Measurements from ENCODE around the gene UBE3A. TPM values are rescaled to one million over a fixed set of nuclear protein-coding genes. Genes with fewer than 3 reads are reported as not detected.
A peak's percentile ranks its signal among the peaks of the same experiment; 100 is the strongest.

UBE3A gene
- polyA plus RNA-seq, 3 donors from 2014 or later: 79.3 to 133 (median 84.1) TPM

GRCh38 chr15:25378501-25378901 lies 60.3 kb downstream of the UBE3A start:
- no peak overlapping the region for H3K27ac Mint-ChIP-seq
- no peak overlapping the region for H3K4me3 Mint-ChIP-seq
- peaks cover 0 to under 1% (median 0%) of the 10 kb centered on the region in 6 donors for H3K9me3 Mint-ChIP-seq
- H3K4me1 Mint-ChIP-seq: peaks cover 16 to 78% of the 10 kb centered on the region in 2 donors
- no peaks in the 10 kb centered on the region for H3K27me3 Mint-ChIP-seq (ENCODE audit: low read depth in 3 of 3)
- no peak for DNase-seq
- H3K36me3 Mint-ChIP-seq: peaks cover 12 to 33% (median 22%) of the 10 kb centered on the region in 3 donors

GRCh38 chr15:25375557-25375956 lies 63.3 kb downstream of the UBE3A start:
- H3K4me1 Mint-ChIP-seq: peaks cover 12 to 76% of the 10 kb centered on the region in 2 donors
- no peak overlapping the region for H3K4me3 Mint-ChIP-seq
- peaks cover 14 to 42% (median 22%) of the 10 kb centered on the region in 3 donors for H3K36me3 Mint-ChIP-seq
- no peaks in the 10 kb centered on the region for H3K27me3 Mint-ChIP-seq (ENCODE audit: low read depth in 3 of 3)
- no peak overlapping the region for H3K27ac Mint-ChIP-seq
- no peak for DNase-seq
- H3K9me3 Mint-ChIP-seq: no peaks in the 10 kb centered on the region

GRCh38 chr15:25374143-25374542 lies 64.7 kb downstream of the UBE3A start:
- H3K9me3 Mint-ChIP-seq: no peaks in the 10 kb centered on the region
- H3K4me3 Mint-ChIP-seq: no peak overlapping the region
- peaks cover 20 to 47% (median 22%) of the 10 kb centered on the region in 3 donors for H3K36me3 Mint-ChIP-seq
- no peaks in the 10 kb centered on the region for H3K27me3 Mint-ChIP-seq (ENCODE audit: low read depth in 3 of 3)
- peak overlapping the region in 1 of 6 donors; percentile 46 for H3K27ac Mint-ChIP-seq
- no peak for DNase-seq
- peaks cover 14 to 75% of the 10 kb centered on the region in 2 donors for H3K4me1 Mint-ChIP-seq

GRCh38 chr15:25372298-25372697 lies 66.5 kb downstream of the UBE3A start:
- Mint-ChIP-seq H3K4me3 (no peak overlapping the region), H3K27me3 (ENCODE audit: low read depth in 3 of 3) (no peaks in the 10 kb centered on the region), H3K4me1 (peaks cover 16 to 65% of the 10 kb centered on the region in 2 donors), H3K36me3 (peaks cover 20 to 52% (median 22%) of the 10 kb centered on the region in 3 donors), H3K27ac (peak overlapping the region in 1 of 6 donors; percentile 18), H3K9me3 (no peaks in the 10 kb centered on the region)
- DNase-seq: no peak

GRCh38 chr15:25368850-25369249 lies 70.0 kb downstream of the UBE3A start:
- H3K36me3 Mint-ChIP-seq: peaks cover 15 to 41% (median 21%) of the 10 kb centered on the region in 3 donors
- H3K27ac Mint-ChIP-seq: no peak overlapping the region
- DNase-seq: no peak
- H3K9me3 Mint-ChIP-seq: no peaks in the 10 kb centered on the region
- H3K4me1 Mint-ChIP-seq: peaks cover 24 to 58% of the 10 kb centered on the region in 2 donors
- H3K4me3 Mint-ChIP-seq: no peak overlapping the region
- no peaks in the 10 kb centered on the region for H3K27me3 Mint-ChIP-seq (ENCODE audit: low read depth in 3 of 3)

GRCh38 chr15:25366058-25366457 lies 72.8 kb downstream of the UBE3A start:
- peak overlapping the region in 2 of 5 donors; percentile 46 to 63 for H3K4me3 Mint-ChIP-seq
- peak in 1 of 3 donors; percentile 2 for DNase-seq

GRCh38 chr15:25362545-25362944 lies 76.3 kb downstream of the UBE3A start:
- DNase-seq: no peak
- H3K9me3 Mint-ChIP-seq: no peaks in the 10 kb centered on the region
- H3K27ac Mint-ChIP-seq: no peak overlapping the region
- peaks cover 0 to 15% (median 6%) of the 10 kb centered on the region in 3 donors for H3K36me3 Mint-ChIP-seq
- H3K4me1 Mint-ChIP-seq: peaks cover 13 to 55% of the 10 kb centered on the region in 2 donors
- H3K4me3 Mint-ChIP-seq: no peak overlapping the region
- no peaks in the 10 kb centered on the region for H3K27me3 Mint-ChIP-seq (ENCODE audit: low read depth in 3 of 3)

More at GRCh38 chr15:25366058-25366457, 72.8 kb downstream of the UBE3A start:
- Mint-ChIP-seq H3K9me3 (no peaks in the 10 kb centered on the region), H3K27ac (peak overlapping the region in 5 of 6 donors; percentile 4 to 74 (median 56)), H3K4me1 (peaks cover 18 to 56% of the 10 kb centered on the region in 2 donors), H3K36me3 (peaks cover 9 to 26% (median 11%) of the 10 kb centered on the region in 3 donors), H3K27me3 (ENCODE audit: low read depth in 3 of 3) (no peaks in the 10 kb centered on the region)

- Mint-ChIP-seq H3K9me3 (peaks cover 2 to 15% (median 7%) of the 10 kb centered on the region in 6 donors), H3K4me1 (peaks cover 6 to 37% of the 10 kb centered on the region in 2 donors), H3K36me3 (peaks cover 34 to 47% (median 47%) of the 10 kb centered on the region in 3 donors), H3K27ac (no peak overlapping the region), H3K27me3 (ENCODE audit: low read depth in 3 of 3) (peaks cover 0 to 4% (median 0%) of the 10 kb centered on the region in 3 donors), H3K4me3 (no peak overlapping the region)
- DNase-seq: no peak
These were observed 91.1 kb downstream of the UBE3A start for GRCh38 chr15:25347707-25348106.

GRCh38 chr15:25346371-25346770 lies 92.5 kb downstream of the UBE3A start:
- DNase-seq: no peak
- H3K4me3 Mint-ChIP-seq: no peak overlapping the region
- H3K36me3 Mint-ChIP-seq: peaks cover 34 to 52% (median 51%) of the 10 kb centered on the region in 3 donors
- H3K27me3 Mint-ChIP-seq (ENCODE audit: low read depth in 3 of 3): peaks cover 0 to 4% (median 0%) of the 10 kb centered on the region in 3 donors
- H3K9me3 Mint-ChIP-seq: peaks cover 2 to 15% (median 7%) of the 10 kb centered on the region in 6 donors
- H3K4me1 Mint-ChIP-seq: peaks cover 6 to 48% of the 10 kb centered on the region in 2 donors
- peak overlapping the region in 2 of 6 donors; percentile 37 to 70 for H3K27ac Mint-ChIP-seq

GRCh38 chr15:25345943-25346342 lies 92.9 kb downstream of the UBE3A start:
- DNase-seq: no peak
- Mint-ChIP-seq H3K27ac (peak overlapping the region in 2 of 6 donors; percentile 37 to 74), H3K27me3 (ENCODE audit: low read depth in 3 of 3) (peaks cover 0 to 4% (median 0%) of the 10 kb centered on the region in 3 donors), H3K4me1 (peaks cover 6 to 48% of the 10 kb centered on the region in 2 donors), H3K9me3 (peaks cover 2 to 15% (median 7%) of the 10 kb centered on the region in 6 donors), H3K4me3 (no peak overlapping the region), H3K36me3 (peaks cover 31 to 49% (median 47%) of the 10 kb centered on the region in 3 donors)

- DNase-seq: no peak
- H3K27me3 Mint-ChIP-seq (ENCODE audit: low read depth in 3 of 3): peaks cover 0 to 2% (median 0%) of the 10 kb centered on the region in 3 donors
- peaks cover 6 to 42% of the 10 kb centered on the region in 2 donors for H3K4me1 Mint-ChIP-seq
- peaks cover 0 to 7% (median 5%) of the 10 kb centered on the region in 6 donors for H3K9me3 Mint-ChIP-seq
- H3K27ac Mint-ChIP-seq: no peak overlapping the region
- no peak overlapping the region for H3K4me3 Mint-ChIP-seq
- peaks cover 29 to 42% (median 41%) of the 10 kb centered on the region in 3 donors for H3K36me3 Mint-ChIP-seq
These were observed 96.2 kb downstream of the UBE3A start for GRCh38 chr15:25342629-25343028.

- DNase-seq: no peak
- Mint-ChIP-seq H3K4me3 (no peak overlapping the region), H3K27me3 (ENCODE audit: low read depth in 3 of 3) (peaks cover 0 to 3% (median 0%) of the 10 kb centered on the region in 3 donors), H3K9me3 (no peaks in the 10 kb centered on the region), H3K27ac (peak overlapping the region in 1 of 6 donors; percentile 30), H3K36me3 (peaks cover 33 to 56% (median 47%) of the 10 kb centered on the region in 3 donors), H3K4me1 (peaks cover 0 to 18% of the 10 kb centered on the region in 2 donors)
These were observed 99.4 kb downstream of the UBE3A start for GRCh38 chr15:25339431-25339830.

- Mint-ChIP-seq H3K9me3 (no peaks in the 10 kb centered on the region), H3K36me3 (peaks cover 33 to 63% (median 51%) of the 10 kb centered on the region in 3 donors), H3K4me1 (no peaks in the 10 kb centered on the region), H3K27me3 (ENCODE audit: low read depth in 3 of 3) (peaks cover 0 to 3% (median 0%) of the 10 kb centered on the region in 3 donors), H3K4me3 (no peak overlapping the region), H3K27ac (peak overlapping the region in 3 of 6 donors; percentile 2 to 31 (median 4))
- no peak for DNase-seq
These were observed 103.5 kb downstream of the UBE3A start for GRCh38 chr15:25335279-25335678.

GRCh38 chr15:25333049-25333448 lies 105.8 kb downstream of the UBE3A start:
- Mint-ChIP-seq H3K4me1 (no peaks in the 10 kb centered on the region), H3K27ac (no peak overlapping the region), H3K27me3 (ENCODE audit: low read depth in 3 of 3) (peaks cover 0 to 3% (median 0%) of the 10 kb centered on the region in 3 donors), H3K9me3 (no peaks in the 10 kb centered on the region), H3K36me3 (peaks cover 16 to 48% (median 43%) of the 10 kb centered on the region in 3 donors), H3K4me3 (no peak overlapping the region)
- DNase-seq: no peak

Measured in immature natural killer cell (primary cell).